GM19239 (cell line): ENCODE results near the gene USF1.
"Not testable (repeated sequence)": the region's sequence is repeated elsewhere in the genome, so short reads cannot be mapped to it uniquely, and the experiment has no call there.

Experiments used
- DNase-seq: peaks from one replicate; pipeline ENCODE4 v3.0.0; 2011; ENCODE audit warnings: low spot score; ENCODE audit not compliant: insufficient read length
- FAIRE-seq: peaks from 2 replicates; lab custom pipeline; 2011; peaks lifted over from hg19 to GRCh38; lab: Jason Lieb, UNC

The USF1 gene

GRCh38 chr1:161021970-161022353 is 23.8 kb downstream of the USF1 start:
- DNase-seq (no peak), FAIRE-seq (no peak)

DNA sequence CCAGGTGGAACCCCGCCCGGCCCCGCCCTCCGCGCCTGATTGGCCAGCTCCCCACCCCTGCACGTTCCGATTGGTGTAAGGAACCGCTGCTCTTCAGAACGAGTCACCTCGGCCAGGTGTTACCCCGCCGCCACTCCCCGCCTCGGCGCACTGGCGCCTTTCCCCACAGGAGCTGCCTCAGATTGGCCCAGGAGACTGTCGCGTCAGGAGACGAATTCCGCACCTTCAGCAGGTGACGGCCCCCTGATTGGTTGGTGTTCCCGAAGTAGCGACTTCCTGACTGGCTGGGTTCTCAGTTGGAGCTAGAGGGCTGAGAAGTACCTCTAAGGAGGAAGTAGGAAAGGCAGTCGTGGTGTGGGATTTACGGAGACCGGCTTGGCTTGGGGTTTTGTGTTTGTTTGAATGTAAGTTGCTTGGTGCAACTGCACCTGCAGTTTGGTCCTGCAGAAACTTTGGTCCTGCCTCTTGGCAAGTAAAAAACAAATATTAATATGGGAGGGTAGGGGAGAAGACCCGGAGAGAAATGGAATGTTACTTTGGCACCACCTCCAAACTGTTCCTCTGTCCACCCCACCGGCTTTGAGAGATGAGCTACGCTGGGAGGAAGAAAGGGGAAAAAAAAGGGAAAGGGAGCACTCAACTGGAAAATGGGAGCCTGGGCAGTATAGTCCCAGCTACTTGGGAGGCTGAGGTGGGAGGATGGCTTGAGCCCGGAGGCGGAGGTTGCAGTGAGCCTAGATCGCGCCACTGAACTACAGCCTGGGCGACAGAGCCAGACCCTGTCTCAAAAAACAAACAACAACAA is 24.4 kb downstream of the USF1 start:
- DNase-seq (peak; percentile 90), FAIRE-seq (peak; percentile 95)

DNA sequence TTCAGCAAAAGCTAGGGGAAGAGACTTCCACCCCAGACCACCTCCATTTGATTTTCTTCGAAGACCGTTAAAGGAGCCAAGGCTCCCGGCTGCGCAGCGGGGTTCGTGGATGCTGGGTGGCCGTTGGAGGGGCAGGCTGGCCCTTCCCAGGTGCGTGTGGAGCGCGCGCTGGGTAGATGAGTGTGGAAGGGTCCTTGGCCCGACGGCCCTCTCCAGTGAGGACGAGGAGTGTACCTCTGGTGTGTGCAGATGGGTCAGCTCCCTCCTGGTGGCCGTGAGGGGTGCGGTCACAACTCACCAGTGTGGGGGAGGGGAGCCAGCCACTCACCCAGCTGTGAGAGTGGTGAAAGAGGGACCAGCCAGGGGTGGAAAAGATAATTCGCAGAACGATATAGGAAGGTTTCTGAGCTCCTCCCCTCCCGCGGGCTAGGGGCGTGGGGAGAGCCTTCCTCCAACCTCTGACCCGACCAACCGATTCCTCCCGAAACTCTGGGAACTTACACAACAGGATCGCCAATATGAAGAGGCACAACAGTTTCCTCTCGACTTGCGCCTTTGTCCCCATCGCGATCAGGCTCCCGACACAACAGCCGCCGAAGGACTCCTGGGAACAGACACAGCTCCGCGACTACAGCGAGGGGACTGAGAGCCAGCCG is 25.1 kb downstream of the USF1 start, which contains the start of gene F11R:
Gene F11R (minus strand): TSS at position 644 of the 656 bp plus-strand sequence. CDS start 79 bp downstream, at position 565.
- DNase-seq (no peak), FAIRE-seq (no peak)

DNA sequence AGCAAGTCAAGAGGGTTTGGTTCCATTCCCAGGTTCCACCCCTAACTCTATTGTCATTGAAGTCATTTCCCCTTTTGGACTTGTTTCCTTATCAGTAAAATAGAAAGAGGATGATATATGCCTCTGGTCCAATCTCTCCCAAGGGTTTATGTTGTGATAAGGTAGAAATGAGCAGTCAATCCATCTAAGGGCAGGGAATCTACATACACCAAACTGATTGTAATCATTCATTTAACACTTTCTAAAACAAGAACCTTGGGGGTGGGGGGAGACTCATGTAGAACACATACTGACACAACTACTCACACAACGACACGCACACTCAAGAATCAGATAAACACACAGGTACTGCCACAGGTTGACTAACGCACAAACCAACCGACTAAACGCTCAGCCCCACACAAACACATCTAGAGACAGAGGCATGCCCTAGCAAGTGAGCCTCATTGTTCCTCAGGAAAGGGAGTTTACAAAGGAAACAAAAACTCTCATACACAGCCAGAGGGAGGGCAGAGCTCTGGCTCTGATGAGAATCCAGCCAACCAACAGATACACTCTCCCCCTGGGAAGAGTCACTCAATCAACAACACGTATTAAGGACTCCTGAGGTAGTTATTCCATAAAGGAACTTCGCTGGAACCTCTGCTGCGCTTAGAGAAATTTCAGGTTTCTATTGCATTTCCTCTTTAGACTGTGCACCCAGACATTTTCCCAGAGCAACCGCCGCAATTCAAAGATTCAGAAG is 25.9 kb downstream of the USF1 start:
- peak; percentile 56 for FAIRE-seq

GRCh38 chr1:161019111-161019660 is 26.6 kb downstream of the USF1 start:
- not testable (repeated sequence) for FAIRE-seq, DNase-seq

More for the DNA sequence above, 25.9 kb downstream of the USF1 start:
- no peak for DNase-seq

GRCh38 chr1:161018631-161018930 is 27.2 kb downstream of the USF1 start:
- no peak for FAIRE-seq
- no peak for DNase-seq

- DNase-seq (no peak), FAIRE-seq (no peak)
Observed at GRCh38 chr1:161017756-161018630, 27.8 kb downstream of the USF1 start.

- not testable (repeated sequence) for FAIRE-seq, DNase-seq
Observed at GRCh38 chr1:161017181-161017580, 28.6 kb downstream of the USF1 start.

DNA sequence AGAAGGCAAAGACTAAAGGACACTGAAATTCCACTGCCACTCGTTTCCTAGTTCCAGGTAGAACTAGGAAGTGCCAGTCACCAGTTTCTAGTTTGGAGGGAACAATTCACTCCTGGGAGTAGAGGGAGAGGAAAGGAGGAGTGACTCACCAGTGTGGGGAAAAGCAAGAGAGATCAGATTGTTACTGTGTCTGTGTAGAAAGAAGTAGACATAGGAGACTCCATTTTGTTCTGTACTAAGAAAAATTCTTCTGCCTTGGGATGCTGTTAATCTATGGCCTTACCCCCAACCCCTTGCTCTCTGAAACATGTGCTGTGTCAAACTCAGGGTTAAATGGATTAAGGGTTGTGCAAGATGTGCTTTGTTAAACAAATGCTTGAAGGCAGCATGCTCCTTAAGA is 29.1 kb downstream of the USF1 start:
- not testable (repeated sequence) for DNase-seq, FAIRE-seq

GRCh38 chr1:161013488-161014230 is 32.1 kb downstream of the USF1 start:
- DNase-seq (peak; percentile 79), FAIRE-seq (peak; percentile 96)

DNA sequence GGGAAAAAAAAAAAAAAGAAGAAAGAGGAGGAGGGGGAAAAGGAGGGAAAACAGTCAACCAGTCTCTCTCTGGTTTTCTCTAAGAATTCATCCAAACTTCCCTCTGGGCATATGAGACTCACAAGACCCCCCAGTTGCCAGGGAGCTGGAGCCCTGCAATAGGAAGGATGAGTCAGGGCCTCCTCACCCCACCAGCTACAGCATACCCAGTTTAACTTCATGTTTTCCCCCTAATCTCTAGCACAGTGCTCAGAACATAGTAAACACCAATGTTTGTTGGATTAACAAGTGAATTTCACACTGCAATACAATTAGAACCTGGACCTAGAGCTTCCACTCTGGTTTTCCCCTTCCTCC is 32.7 kb downstream of the USF1 start:
- DNase-seq: no peak
- no peak for FAIRE-seq

DNA sequence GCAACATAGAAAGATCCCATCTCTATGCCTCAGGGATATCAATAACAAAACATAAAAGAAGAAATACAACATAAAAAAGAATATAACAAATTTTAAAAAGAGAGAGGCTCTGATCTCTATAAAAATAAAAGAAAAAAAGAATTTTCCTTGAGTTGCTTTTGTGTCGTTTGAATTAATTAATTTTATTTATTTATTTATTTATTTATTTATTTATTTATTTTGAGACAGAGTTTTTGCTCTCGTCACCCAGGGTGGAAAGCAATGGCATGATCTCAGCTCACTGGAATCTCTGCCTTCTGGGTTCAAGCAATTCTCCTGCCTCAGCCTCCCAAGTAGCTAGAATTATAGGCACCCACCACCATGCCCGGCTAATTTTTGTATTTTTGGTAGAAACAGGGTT is 33.4 kb downstream of the USF1 start:
- FAIRE-seq (no peak), DNase-seq (no peak)

DNA sequence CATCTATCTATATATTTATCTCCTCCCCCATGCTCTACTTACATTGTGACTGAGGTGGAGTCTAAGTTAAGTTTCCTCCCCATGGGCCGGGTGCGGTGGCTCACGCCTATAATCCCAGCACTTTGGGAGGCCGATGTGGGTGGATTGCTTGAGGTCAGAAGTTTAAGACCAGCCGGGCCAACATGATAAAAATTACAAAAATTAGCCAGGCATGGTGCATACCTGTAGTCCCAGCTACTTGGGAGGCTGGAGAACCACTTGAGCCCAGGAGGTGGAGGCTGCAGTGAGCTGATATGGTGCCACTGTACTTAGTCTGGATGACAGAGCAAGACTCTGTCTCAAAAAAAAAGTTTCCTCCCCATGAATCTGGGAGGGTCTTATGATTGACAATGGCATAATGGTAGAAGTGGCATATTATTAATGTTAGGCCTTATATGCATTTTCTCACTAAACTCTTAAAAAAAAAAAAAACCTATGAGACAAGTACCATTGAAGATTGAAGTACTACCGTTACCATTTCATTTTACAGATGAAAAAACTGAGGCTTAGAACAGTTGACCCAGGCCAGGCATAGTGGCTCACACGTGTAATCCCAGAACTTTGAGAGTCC is 36.1 kb downstream of the USF1 start:
- FAIRE-seq (no peak), DNase-seq (no peak)

GRCh38 chr1:161008869-161009510 is 36.8 kb downstream of the USF1 start:
- DNase-seq: no peak
- FAIRE-seq: no peak

GRCh38 chr1:161007369-161007768 is 38.4 kb downstream of the USF1 start:
- DNase-seq (no peak), FAIRE-seq (no peak)

DNA sequence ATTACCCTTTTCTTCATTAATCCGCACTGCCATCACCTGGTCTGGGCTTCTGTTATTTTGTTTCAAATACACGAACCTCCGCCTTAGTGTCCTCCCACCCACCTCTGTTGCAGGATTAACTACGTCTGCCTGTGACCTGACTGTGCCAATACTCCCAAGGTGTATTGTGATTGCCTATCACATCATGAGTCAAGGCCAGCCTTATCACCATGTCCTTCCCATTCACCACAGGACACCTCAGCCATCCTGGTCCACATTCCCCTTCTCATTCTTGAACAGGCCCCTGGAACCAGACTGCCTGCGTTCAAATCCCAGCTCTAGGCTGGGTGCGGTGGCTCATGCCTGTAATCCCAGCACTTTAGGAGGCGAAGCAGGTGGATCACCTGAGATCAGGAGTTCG is 39.2 kb downstream of the USF1 start:
- FAIRE-seq (no peak), DNase-seq (no peak)

- no peak for FAIRE-seq
- DNase-seq: no peak
Observed at GRCh38 chr1:161001525-161001924, 44.3 kb downstream of the USF1 start.

GRCh38 chr1:161000736-161001480 is 44.9 kb downstream of the USF1 start:
- DNase-seq (no peak), FAIRE-seq (no peak)
